Transverse colon (tissue), 4 donors: ENCODE measurements around the gene SERINC3. TPM values are rescaled to one million over a fixed set of nuclear protein-coding genes. Genes with fewer than 3 reads are reported as not detected.
A peak's percentile ranks its signal among the peaks of the same experiment; 100 is the strongest.

Experiments used
- DNase-seq: peaks from one replicate; pipeline ENCODE4 v3.0.0-alpha.2; 2019
- H3K27ac ChIP-seq, 4 donors: fragments of 200-600 bp; sonication (generic); 2 replicates each; pipeline ENCODE4 v1.5.1; 2016 to 2018; ENCODE audit warnings: inconsistent platforms in 4 of 4
- H3K27me3 ChIP-seq: fragments of 200-600 bp; sonication (generic); 2 replicates; pipeline ENCODE4 v1.5.1; 2017; ENCODE audit warnings: inconsistent platforms
- H3K36me3 ChIP-seq, 4 donors: fragments of 200-600 bp; sonication (generic); 2 replicates each; pipeline ENCODE4 v1.5.1; 2017 to 2019; ENCODE audit warnings: inconsistent platforms in 4 of 4
- H3K4me1 ChIP-seq, 4 donors: fragments of 200-600 bp; sonication (generic); 2 replicates each; pipeline ENCODE4 v1.5.1; 2017 to 2020; ENCODE audit warnings: inconsistent platforms in 4 of 4
- H3K4me3 ChIP-seq, 4 donors: fragments of 200-600 bp; sonication (generic); 1 replicate in 1 of 4; 2 replicates in 3 of 4; pipeline versions ENCODE4 v1.5.1 to v1.6.1; 2017 to 2019; ENCODE audit warnings: inconsistent platforms in 4 of 4
- H3K9me3 ChIP-seq, 2 donors: fragments of 200-600 bp; sonication (generic); 2 replicates each; pipeline ENCODE4 v1.5.1; 2017 to 2019; ENCODE audit warnings: inconsistent platforms in 2 of 2
- EP300 ChIP-seq: sonication (generic); formaldehyde crosslinking; IDR thresholded peaks from one replicate; pipeline ENCODE4 v1.6.1; 2017; ENCODE audit warnings: antibody characterized with exemption, low read depth
- POLR2A ChIP-seq: fragments of 450-650 bp; IDR thresholded peaks from one replicate; pipeline ENCODE4 v1.6.1; 2016; ENCODE audit warnings: antibody characterized with exemption, mild to moderate bottlenecking, moderate library complexity
- POLR2AphosphoS5 ChIP-seq, 3 donors: sonication (generic); formaldehyde crosslinking; IDR thresholded peaks; one replicate each; pipeline ENCODE4 v1.6.1; 2016; ENCODE audit warnings: antibody characterized with exemption in 3 of 3
- WGBS, 2 donors: methylation state at CpG; one replicate each; pipeline ENCODE4 v1.1.5; 2018; ENCODE audit warnings: low coverage in 1 of 2; 5-methylcytosine and 5-hydroxymethylcytosine counted together
- in situ Hi-C, 4 donors: fragments of 200-750 bp; cut with MboI; loops; one replicate each; pipeline versions ENCODE4 v1.15.0 to v1.15.1; 2017; ENCODE audit warnings: low sequenced_read_pairs in 3 of 4, low pct_ligation_motif_present in 1 of 4, low pct_unique_long_range_greater_than_20kb in 1 of 4
- intact Hi-C: fragments of 100-400 bp; cut with DNase I; formaldehyde crosslinking; loops from one replicate; pipeline ENCODE4 v1.15.1; 2023; ENCODE audit warnings: low total_unique reads
- total RNA-seq, 4 donors: library from RNA; depleted of rRNA; stranded (reverse); fragments of >200 nt; gene quantifications; one replicate each; pipeline ENCODE4 v1.1.0, GENCODE V29; 2016
- TF ChIP-seq, protein P1 (sequence below), 5 experiments: fragments of 200-600 bp in 3 of 5; fragments of 450-650 bp in 2 of 5; sonication (generic) in 3 of 5; IDR thresholded peaks; 1 replicate in 2 of 5; 2 replicates in 3 of 5; pipeline ENCODE4 v1.5.1; 2016 to 2017; ENCODE audit warnings: antibody characterized with exemption in 5 of 5, inconsistent platforms in 3 of 5, mild to moderate bottlenecking in 2 of 5, moderate library complexity in 1 of 5

The SERINC3 gene
- total RNA-seq, 4 donors from 2014 or later = 19.3 to 85.7 (median 53.1) TPM

DNA sequence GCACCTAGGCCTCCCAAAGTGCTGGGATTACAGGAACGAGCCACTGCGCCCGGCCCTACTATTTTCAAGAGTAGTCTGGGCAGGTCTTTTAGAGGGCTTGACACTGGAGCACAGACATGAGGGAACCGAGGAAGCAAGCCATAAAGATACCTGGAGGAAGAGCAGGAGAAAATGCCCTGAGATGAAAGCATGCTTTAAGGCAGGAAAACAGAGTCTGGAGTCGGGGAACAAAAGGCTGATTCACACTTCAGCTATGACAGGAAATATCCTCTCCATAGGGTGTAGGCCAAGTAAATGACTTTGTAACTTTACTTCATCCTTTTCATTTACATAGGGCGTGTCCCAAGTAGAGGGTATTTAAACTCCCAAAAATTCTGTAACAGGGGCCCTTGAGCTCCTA, 4.3 kb upstream of the SERINC3 start:
- 63% methylated on average over 6 of the region's 6 CpGs; no CpG with 5 or more reads in 1 of the 2 donors for WGBS, 2 donors
- TF ChIP-seq EP300 (no peak), POLR2A (no peak), POLR2AphosphoS5 (IDR thresholded peaks at IDR 0.05) (no peak)
- TF ChIP-seq, protein P1, sequence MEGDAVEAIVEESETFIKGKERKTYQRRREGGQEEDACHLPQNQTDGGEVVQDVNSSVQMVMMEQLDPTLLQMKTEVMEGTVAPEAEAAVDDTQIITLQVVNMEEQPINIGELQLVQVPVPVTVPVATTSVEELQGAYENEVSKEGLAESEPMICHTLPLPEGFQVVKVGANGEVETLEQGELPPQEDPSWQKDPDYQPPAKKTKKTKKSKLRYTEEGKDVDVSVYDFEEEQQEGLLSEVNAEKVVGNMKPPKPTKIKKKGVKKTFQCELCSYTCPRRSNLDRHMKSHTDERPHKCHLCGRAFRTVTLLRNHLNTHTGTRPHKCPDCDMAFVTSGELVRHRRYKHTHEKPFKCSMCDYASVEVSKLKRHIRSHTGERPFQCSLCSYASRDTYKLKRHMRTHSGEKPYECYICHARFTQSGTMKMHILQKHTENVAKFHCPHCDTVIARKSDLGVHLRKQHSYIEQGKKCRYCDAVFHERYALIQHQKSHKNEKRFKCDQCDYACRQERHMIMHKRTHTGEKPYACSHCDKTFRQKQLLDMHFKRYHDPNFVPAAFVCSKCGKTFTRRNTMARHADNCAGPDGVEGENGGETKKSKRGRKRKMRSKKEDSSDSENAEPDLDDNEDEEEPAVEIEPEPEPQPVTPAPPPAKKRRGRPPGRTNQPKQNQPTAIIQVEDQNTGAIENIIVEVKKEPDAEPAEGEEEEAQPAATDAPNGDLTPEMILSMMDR (IDR thresholded peaks at IDR 0.05) = no peak
- Histone ChIP-seq H3K36me3 (no peaks in the 10 kb centered on the region), H3K9me3 (no peaks in the 10 kb centered on the region), H3K4me3 (no peak overlapping the region), H3K27ac (no peak overlapping the region), H3K4me1 (peaks cover 1 to 12% (median 6%) of the 10 kb centered on the region in 4 donors), H3K27me3 (no peaks in the 10 kb centered on the region)
- in situ Hi-C loops (no loop called here), intact Hi-C loops (no loop called here)
- no peak for DNase-seq

- Histone ChIP-seq H3K4me1 (peaks cover 16 to 31% (median 23%) of the 10 kb centered on the region in 4 donors), H3K27ac (no peak overlapping the region), H3K4me3 (no peak overlapping the region), H3K27me3 (no peaks in the 10 kb centered on the region), H3K9me3 (no peaks in the 10 kb centered on the region), H3K36me3 (no peaks in the 10 kb centered on the region)
- intact Hi-C loops = no loop called here
- 41 to 48% methylated on average over 3 to 4 of the region's 4 CpGs for WGBS, 2 donors
- TF ChIP-seq EP300 = no peak
- no peak for TF ChIP-seq POLR2A
- DNase-seq = no peak
- in situ Hi-C loops = no loop called here
Measured at GRCh38 chr20:44523746-44524145, 1.9 kb upstream of the SERINC3 start.

DNA sequence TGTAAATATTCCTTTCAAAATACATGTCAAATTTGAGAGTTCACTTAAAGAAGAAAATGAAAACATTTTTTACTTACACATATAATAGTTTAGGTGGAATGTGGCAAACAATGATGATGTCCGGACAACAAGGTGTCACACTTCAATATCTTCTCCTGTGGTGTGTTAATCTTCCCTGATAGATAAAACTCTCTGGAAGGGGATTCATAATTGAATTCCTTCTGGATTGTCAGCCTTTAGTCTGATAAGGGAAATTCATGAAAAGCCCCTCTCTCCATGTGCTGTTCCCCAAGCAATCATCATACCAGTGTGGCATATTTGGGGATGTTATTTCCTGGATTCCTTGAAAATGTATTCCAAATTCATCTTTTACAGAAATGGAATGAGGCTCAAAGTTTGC, 971 bp upstream of the SERINC3 start:
- WGBS, 2 donors = 67 to 83% methylated on average over 1 of the region's 1 CpG
- intact Hi-C loops = no loop called here
- H3K4me3 ChIP-seq = no peak overlapping the region
- H3K27me3 ChIP-seq = no peaks in the 10 kb centered on the region
- H3K9me3 ChIP-seq = no peaks in the 10 kb centered on the region
- in situ Hi-C loops = no loop called here
- peak overlapping the region; percentile 96 to 98 (median 96) for H3K27ac ChIP-seq
- no peak for TF ChIP-seq EP300
- no peak for TF ChIP-seq POLR2A
- TF ChIP-seq, protein P1 (IDR thresholded peaks at IDR 0.05) = no peak
- TF ChIP-seq POLR2AphosphoS5 (IDR thresholded peaks at IDR 0.05) = no peak
- H3K36me3 ChIP-seq = no peaks in the 10 kb centered on the region
- peaks cover 17 to 38% (median 25%) of the 10 kb centered on the region in 4 donors for H3K4me1 ChIP-seq
- DNase-seq = no peak

GRCh38 chr20:44520881-44521280, 989 bp downstream of the SERINC3 start:
- in situ Hi-C loops = no loop called here
- WGBS, 2 donors = 36 to 49% methylated on average over 2 to 3 of the region's 3 CpGs
- peak overlapping the region; percentile 73 to 89 (median 77) for H3K4me3 ChIP-seq
- no peaks in the 10 kb centered on the region for H3K27me3 ChIP-seq
- H3K27ac ChIP-seq = peak overlapping the region; percentile 96 to 98 (median 96)
- intact Hi-C loops = no loop called here
- peaks cover 19 to 55% (median 33%) of the 10 kb centered on the region in 4 donors for H3K4me1 ChIP-seq
- DNase-seq = no peak
- no peaks in the 10 kb centered on the region for H3K9me3 ChIP-seq
- TF ChIP-seq EP300 = no peak
- TF ChIP-seq, protein P1 (IDR thresholded peaks at IDR 0.05) = no peak
- TF ChIP-seq POLR2AphosphoS5 (IDR thresholded peaks at IDR 0.05) = no peak
- no peak for TF ChIP-seq POLR2A
- H3K36me3 ChIP-seq = no peaks in the 10 kb centered on the region

DNA sequence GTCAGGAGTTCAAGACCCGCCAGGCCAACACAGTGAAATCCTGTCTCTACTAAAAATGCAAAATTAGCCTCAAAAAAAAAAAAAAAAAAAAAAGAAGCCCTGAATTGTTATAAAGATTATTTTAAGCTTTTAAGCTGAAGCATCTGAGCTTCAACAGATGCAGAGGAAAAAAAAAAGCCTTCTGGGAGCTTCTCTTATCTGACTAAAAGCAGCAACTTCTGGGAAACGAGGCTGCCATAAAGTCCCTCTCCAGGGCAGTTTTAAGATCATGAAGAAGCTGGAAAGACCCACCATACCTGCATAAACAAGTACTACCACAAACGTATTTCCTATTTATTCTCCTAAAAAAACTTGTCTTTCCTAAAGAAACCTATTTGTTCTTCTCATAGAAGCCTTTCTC, 3.6 kb downstream of the SERINC3 start:
- 36 to 68% methylated on average over 2 to 3 of the region's 3 CpGs for WGBS, 2 donors
- Histone ChIP-seq H3K9me3 (no peaks in the 10 kb centered on the region), H3K27ac (peak overlapping the region in 1 of 4 donors; percentile 23), H3K36me3 (peaks cover 0 to 6% (median 0%) of the 10 kb centered on the region in 4 donors), H3K4me1 (peaks cover 19 to 64% (median 36%) of the 10 kb centered on the region in 4 donors), H3K27me3 (no peaks in the 10 kb centered on the region), H3K4me3 (no peak overlapping the region)
- no peak for TF ChIP-seq EP300
- TF ChIP-seq POLR2AphosphoS5 (IDR thresholded peaks at IDR 0.05) = no peak
- no peak for TF ChIP-seq POLR2A
- no peak for DNase-seq
- in situ Hi-C loops (no loop called here), intact Hi-C loops (no loop called here)
